NCI-H2171 treated with DMSO at 0.1 percent for 48 hours (cell line): ENCODE results near the gene SBNO2.

Experiments used
- DNase-seq: peaks from one replicate; lab custom pipeline; 2025; lab: John Stamatoyannopoulos, UW

Gene SBNO2

DNA sequence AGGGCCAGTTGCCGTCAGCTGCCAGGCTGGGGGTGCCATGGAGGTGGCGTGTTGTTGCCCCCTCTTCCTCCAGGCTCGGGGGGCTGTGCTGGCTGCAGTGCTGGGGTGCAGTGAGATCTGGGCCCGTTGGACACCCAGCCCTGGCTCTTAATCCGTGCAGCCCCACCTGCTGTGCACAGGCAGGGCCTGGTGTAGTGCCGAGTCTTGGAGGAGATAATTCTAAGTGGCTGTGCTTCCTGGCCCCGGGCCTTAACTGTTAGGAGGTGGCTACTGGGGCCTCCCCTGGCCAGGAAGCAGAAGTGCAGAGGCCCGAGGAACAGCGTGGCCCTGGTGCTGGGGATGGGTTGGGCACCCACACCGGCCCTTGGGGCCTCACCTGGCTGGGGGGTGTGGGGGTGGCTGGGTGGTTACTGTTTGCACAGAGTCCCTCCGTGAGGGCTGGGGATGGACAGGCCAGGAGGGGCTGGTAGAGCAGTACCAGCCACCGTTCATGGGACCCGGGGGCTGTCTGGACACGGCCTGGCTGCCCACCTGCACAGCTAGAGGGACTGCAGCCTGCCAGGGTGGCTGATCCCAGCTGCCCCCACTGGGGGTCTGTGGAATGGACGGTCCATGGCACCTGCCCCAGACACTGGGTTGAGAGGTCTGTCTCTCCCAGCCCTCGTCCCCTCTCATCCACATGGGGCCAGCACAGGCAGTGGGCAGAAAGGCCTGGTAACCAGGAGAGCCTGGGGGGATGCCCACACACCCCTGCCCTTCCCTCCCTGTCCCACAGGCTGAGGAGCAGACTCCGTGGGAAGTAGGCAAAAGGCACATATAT, 67.0 kb downstream of the SBNO2 start:
- no peak for DNase-seq

DNA sequence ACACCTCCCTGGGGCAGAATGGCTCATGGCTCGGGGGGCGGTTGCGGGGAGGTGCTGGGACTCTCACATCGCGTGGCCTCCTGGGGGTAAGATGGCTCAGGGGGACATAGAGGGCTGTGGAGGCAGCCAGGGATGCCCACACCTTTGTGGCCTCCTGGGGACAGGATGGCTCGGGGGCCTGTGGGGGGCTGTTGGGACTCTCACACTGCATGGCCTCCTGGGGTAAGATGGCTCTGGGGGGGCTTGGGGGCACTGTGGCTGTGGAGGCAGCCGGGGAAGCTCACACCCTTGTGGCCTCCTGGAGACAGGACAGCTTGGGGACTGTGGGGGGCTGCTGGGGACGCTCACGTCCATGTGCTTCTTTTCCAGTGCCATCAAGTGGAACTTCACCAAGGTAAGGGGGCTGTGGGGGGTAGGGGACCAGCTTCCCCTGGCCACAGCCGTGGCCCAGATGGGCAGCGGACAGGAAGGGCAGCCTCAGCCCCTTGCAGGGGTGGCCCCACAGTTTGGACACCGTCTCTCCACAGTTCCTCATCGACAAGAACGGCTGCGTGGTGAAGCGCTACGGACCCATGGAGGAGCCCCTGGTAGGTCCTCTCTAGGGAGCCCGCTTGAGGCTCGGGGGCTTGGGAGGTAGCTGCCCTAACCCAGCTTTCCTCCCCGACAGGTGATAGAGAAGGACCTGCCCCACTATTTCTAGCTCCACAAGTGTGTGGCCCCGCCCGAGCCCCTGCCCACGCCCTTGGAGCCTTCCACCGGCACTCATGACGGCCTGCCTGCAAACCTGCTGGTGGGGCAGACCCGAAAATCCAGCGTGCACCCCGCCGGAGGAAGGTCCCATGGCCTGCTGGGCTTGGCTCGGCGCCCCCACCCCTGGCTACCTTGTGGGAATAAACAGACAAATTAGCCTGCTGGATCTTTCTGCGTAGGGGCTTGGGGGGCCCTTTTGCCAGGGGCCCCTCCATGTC, 67.9 kb downstream of the SBNO2 start:
- DNase-seq: no peak

DNA sequence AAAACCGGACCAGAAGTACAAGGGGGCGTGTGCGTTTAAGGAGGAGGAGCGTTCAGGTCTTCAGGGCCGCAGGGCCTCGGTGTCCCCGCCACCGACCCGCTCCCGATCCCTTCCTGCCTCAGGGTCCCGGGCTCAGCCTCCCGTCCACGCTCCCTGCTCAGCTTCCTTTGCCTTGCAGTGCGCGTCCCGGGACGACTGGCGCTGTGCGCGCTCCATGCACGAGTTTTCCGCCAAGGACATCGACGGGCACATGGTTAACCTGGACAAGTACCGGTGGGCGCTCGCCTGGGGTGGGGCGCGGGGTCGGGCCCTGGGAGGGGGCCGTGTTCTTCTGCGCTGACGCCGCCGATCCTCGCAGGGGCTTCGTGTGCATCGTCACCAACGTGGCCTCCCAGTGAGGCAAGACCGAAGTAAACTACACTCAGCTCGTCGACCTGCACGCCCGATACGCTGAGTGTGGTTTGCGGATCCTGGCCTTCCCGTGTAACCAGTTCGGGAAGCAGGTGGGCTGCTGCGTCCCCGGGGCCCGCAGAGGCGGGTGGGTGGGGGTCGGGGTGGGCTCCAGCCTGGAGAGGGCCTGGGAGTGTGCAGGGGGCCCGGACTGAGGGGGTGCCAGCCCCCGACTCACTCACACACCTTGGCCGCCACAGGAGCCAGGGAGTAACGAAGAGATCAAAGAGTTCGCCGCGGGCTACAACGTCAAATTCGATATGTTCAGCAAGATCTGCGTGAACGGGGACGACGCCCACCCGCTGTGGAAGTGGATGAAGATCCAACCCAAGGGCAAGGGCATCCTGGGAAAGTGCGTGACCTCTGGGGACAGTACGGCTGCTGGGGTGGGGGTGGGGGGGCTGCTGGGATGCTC, 68.8 kb downstream of the SBNO2 start:
- peak; percentile 16 for DNase-seq

DNA sequence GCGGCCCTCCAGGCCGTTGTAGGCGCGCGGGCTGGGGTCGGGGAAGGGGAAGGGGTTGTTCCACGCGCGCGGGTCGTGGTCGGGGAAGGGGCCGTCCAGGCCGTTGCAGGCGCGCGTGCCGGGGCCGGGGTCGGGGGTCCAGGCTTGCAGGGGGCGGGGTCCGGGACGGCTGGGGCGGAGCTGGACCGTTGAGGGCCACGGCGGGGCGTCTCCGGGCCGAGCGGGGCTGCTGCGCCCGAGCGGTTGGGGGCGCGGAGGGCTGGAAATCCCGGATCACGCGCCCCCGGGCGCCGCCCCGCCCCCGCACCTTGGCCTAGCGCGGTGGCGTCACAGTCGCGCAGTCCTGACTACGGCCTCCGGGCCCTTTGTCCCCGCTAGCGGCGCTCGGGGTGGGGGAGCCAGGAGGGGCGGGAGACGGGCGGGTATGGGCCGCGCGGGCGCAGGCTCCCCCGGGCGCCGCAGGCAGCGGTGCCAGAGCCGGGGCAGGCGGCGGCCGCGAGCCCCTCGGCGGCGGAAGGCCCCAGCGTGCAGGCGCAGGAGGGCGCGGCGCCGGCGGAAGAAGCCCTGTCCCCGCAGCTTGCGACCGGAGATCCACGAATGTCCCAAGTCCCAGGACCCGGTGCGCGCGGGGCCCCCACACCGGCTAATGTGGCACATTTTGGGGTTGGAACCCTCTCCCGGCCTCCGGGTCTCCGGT, 69.6 kb downstream of the SBNO2 start:
- peak; percentile 52 for DNase-seq

DNA sequence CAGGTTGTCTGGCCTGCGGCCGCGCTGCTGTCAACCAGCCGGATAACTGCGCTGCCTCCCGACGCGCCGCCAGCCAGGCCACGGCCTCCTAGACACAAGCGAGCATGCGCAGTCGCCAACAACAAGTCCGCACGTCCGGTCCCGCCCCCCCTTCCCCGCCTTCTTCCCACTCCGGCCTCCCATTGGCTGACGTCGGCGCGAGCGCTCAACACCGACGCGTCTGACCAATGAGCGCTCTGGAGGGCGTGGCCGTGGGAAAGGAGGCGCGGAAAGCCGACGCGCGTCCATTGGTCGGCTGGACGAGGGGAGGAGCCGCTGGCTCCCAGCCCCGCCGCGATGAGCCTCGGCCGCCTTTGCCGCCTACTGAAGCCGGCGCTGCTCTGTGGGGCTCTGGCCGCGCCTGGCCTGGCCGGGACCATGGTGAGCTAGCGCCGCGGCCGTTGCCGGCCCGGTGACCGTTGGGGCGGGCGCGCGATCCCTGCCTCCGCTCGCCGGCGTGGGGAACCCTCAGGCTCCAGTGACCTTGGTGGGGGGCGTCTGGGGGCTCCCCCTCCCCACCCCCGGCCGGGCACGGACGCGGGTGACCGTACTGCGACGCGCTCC, 70.3 kb downstream of the SBNO2 start, which contains the start of gene GPX4:
Gene GPX4 (plus strand): TSS at position 287 of the 603 bp plus-strand sequence. CDS start 50 bp downstream, at position 337.
- peak; percentile 96 for DNase-seq

DNA sequence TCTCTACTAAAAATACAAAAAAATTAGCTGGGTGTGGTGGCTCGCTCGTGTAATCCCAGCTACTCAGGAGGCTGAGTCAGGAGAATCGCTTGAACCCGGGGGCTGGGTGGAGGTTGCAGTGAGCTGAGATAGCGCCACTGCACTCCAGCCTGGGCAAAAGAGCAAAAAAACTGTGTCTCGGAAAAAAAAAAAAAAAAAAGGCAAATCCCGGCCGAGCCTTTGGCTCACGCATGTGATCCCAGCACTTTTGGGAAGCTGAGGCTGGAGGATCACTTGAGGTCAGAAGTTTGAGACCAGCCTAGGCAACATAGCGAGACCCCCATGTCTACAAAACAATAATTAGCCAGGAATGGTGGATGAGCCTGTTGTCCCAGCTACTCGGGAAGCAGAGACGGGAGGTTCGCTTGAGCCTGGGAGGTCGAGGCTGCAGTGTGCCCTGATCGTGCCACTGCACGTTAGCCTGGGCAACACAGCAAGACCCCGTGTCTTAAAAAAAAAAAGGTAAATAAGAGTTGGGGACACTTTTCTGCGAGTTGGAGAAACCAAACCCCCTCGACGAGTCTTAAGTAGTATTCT, 70.8 kb downstream of the SBNO2 start:
- DNase-seq: no peak

DNA sequence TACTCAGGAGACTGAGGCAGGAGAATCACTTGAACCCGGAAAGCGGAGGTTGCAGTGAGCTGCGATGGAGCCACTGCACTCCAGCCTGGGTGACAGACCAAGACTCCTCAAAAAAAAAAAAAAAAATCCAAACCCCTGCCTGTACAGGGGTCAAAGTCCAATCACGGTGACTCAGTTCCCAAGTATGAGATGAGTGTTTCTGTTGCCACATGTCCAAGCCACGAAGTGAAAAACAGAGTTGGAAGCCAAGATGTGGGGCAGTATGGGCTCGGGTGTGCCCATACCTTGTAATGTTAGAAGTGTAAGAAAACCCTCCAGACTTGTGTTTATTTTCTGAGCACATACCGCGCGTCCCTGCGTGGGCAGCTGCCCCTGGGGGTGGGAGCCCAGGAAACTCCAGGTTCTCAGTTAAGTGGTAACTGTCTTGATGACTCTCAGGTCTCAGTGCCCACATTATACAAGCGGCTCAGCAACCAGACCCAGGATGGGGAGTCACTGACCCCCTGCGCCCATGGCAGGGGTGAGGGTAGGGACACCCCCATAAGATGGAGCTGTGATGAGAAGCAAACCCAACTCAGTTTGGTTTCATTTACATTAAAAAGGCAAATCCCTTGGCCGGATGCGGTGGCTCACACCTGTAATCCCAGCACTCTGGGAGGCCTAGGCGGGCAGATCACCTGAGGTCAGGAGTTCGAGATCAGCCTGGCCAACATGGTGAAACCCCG, 71.5 kb downstream of the SBNO2 start:
- no peak for DNase-seq

DNA sequence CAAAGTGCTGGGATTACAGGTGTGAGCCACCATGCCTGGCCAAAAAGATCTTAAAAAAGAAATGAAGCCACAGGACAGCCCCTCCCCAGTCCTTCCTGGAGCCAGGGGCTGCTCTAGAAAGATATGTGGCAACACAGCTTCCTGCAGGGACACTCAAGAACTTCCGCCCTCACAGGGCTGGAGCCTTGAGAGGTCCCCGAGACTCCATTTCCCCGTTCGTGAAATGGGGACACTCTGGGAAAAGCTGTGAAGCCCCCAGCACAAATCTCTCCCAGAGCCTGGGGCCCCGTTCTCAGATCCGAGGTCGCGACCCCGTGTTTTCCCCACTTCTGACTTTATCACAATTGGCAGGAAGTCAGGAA, 72.8 kb downstream of the SBNO2 start:
- DNase-seq: no peak

DNA sequence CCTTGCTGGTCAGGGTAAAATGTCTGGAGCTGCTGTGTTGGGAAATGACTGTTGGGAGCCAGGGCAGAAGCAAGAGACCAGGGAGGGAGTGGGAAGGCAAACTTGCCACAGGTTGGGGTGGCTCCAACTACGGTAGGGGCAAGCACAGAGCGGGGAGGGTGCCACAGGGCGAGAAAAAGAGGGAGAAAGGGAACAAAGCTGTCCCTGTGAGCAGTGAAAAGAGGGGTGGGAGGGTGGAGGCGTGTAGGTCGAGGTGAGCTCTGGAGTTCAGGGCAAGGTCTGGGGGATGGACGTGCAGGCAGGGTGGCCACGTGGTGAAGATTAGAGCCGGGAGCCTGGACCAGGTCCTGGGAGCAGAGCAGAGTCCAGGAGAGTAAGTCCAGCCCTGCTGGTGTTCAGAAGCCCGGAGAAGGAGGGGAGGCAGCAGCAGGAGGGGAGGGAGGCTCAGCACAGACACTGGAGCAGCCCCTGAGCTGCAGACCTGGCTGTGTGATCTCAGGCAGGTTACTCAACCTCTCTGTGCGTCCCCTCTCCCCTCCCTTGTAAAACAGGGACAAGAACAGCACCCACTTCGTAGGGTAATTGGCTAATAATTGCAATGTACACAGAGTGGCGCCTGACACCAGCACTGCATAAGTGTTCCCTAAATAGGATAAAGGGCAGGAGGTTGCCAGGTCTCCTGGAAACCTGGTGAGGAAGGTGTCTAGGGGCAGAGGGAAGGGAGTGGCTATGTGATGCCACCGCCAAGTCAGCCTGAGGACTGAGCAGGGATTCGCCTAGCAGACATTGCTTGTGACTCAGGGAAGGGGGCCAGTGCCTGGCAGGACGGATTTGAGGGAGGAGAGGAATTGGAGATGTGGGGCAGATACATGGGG, 75.7 kb downstream of the SBNO2 start:
- no peak for DNase-seq

DNA sequence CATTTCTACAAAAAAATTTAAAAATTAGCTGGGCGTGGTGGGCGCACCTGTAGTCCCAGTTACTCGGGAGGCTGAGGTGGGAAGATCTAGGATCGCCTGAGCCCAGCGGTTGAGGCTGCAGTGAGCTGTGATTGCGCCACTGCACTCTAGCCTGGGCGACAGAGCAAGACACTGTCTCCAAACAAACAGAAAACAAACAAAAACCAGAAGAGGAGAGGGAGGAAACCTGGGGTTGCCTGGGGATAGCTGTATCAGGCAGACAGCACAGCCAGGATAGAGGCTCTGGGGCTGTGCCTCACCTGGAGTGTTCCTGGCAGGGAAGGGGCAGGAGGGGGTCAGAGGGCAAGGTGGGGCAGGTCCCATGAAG, 76.3 kb downstream of the SBNO2 start:
- DNase-seq: no peak

DNA sequence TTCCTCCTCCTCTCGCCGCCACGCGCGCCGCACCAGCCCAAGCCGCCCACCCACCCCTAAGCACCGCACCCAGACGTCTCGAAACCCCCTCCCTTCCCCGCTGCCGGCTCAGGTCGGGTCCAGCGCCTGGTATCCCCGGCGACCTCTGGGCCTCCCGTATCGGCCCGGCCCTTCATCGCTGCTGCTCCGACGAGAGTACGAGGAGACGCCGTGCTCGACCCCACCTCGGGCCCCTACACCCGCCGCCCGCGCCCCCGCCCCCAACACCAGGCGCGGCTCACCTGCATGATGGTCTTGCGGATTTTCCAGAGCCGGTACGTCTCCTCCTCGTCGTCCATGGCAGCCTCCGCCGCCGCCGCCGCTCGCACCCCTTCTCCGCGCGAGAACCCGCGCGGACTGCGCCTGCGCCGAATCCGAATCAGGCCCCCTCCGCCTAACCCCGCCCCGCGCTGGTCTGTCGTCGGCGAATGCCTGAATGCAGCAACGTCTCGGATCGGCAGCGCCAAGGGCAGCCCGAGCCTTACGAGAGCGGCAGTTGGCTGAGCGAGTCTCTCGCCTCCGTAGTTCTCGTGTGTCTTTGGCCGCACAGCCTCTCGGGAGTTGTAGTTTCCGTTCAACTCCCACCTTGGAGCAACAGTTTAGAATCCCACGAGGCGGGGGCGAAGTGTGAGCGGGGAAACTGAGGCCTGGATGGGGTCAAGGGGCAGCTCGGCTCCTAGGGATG, 78.9 kb downstream of the SBNO2 start, which contains the start of gene POLR2E:
Gene POLR2E (minus strand): TSS at position 398 of the 724 bp plus-strand sequence. CDS start 60 bp downstream, at position 338.
- peak; percentile 96 for DNase-seq

DNA sequence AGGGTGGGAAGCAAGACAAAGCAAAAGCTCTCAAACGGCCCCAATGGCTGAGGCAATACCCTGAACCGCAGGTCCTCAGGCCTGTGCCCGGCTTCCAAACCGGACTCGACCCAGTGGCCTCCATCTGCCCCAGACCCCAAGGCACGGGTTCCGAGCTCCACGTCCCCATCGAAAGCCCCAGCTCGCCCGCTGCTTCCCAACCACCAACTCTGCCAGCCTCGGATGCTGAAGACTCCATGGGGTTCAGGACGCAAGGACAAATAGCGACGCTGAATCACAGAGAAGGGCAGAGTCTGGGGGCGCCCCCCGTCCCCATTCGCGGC, 79.5 kb downstream of the SBNO2 start:
- no peak for DNase-seq

DNA sequence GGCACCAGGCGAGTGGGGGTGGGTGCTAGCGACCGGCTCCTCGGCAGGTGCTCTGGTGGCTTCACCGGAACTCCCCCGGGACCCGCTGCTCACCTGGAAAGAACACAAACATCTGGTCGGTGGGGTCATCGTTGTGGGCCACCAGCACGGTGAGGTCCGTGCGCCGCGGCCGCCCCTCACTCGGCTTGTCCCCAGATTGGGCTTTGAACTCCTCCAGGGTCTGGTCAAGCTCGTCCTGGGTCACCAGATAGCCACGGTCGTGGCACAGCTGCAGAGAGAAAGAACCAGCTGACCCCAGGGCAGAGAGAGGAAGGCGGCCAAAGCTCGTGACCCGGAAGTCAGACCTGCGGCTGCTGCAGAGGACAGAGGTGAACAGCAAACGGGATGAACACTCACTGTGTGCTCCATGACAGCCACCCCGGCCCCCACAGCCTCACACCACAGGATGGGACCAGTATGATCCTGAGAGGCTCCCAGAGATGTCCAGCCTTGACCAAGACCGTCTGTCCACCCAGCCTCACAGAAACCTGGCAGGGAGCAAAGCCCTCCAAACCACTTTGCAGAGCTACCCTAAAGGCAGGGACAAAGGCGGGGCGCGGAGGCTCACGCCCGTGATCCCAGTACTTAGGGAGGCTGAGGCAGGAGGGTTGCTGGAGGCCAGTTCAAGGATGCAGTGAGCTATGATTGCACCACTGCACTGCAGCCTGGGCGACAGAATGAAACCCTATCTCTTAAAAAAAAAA, 80.1 kb downstream of the SBNO2 start:
- DNase-seq: no peak

DNA sequence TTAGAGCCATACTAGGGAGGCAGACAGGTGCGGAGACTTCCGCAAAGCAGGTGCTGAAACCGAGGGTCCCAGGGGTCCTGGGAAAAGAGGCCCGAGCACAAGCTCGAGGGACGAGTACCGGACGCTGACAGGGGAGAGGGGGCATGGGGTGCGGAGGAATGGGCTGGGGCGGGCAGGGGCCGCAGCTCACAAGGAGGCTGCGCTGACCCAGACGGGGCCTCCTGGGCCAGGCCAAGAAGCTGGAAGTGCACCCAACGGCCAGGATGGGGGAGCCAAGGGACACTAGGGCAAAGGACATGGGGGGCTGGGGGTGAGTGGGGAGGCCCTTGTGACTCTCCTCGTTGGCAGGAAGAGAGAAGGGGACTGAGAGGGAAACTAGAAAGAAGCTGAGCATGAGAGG, 80.7 kb downstream of the SBNO2 start:
- DNase-seq: no peak

DNA sequence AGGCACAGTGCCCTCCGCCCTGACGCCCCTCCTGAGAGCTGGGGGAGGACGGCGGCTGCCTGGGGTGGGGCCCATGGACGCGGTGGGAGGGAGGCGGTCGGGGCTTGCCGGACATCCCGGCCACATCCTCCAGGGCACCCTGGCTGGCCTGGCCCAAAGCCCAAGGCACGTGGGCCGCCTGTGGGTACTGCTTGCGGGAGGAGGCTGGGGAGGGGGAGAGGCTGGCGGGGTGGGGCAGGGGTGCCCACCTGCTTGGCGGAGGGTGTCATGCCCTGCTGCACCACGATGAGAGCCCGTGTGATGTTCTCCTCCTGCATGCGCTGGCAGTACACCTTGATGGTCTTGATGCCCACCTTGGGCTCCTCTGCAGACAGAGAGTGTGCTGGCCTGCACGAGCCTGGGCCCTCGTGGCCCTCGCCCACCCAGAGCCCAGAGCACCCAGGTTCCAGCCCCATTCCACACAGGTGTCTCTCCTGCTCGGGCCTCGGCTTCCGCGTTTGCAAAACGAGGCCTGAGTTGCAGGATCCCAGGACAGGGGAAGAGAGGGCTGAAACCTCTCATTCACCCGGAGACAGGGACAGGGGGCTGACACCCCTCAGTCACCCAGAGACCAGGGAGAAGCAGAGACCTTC, 82.4 kb downstream of the SBNO2 start:
- DNase-seq: no peak

DNA sequence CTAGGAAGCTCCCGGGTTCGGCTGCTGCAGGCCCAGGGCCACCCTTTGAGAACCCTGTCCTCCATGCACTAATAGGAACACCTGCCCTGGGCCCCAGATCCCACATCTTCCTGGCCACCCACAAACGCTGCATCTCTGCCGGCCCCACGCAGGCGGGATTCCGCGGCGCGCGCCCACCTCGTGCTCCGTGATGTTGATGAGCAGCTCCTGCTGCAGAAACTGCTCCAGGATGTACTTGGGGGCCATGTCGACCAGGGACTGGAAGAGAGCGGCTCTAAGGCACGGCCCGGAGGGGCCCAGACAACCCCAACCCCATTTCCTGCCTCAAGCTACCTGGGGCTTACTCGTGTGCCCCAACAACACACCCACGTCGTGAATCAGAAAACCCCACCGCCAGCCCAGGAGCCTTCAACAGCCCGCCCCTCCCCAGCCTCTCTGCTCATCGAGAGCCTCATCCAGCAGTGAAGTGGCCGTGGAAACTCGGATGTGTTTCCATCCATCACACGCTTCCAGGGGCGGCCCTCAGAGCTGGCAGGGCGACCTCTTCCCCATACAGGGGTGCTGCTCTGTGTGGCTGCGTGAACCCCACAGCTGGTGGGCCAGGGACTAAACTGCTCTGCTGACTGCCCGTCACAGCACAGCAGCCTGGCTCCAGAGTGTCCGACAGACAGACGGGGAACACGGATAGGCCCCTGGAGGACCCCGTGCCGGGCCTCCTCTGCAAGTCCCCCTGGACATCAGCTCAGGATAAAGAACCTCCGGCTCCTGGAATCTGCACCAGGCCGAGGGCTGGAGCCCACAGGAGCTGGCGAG, 83.1 kb downstream of the SBNO2 start:
- no peak for DNase-seq
